HG03439 (cell line): ENCODE results near the gene SPTBN4.

Source experiments
- ATAC-seq: cut with Tn5 transposase; IDR thresholded peaks from one replicate; pipeline ENCODE4 v1.9.1; 2021; ENCODE audit warnings: mild to moderate bottlenecking, moderate library complexity; ENCODE audit not compliant: unreplicated experiment

Gene SPTBN4

GRCh38 chr19:40600570-40601133 lies 133.9 kb downstream of the SPTBN4 start:
- no peak for ATAC-seq

GRCh38 chr19:40601134-40601974 lies 134.6 kb downstream of the SPTBN4 start, which contains the start of gene LTBP4:
Gene LTBP4, plus strand, starts transcription at chr19:40601369. Its CDS starts 19 bp downstream, at chr19:40601388.
- no peak for ATAC-seq

GRCh38 chr19:40603071-40603388 lies 136.2 kb downstream of the SPTBN4 start:
- ATAC-seq = no peak

- peak; percentile 62 for ATAC-seq
Observed at GRCh38 chr19:40603389-40604170, 136.8 kb downstream of the SPTBN4 start.

- no peak for ATAC-seq
Observed at GRCh38 chr19:40604171-40604646, 137.4 kb downstream of the SPTBN4 start.

GRCh38 chr19:40604647-40605215 lies 137.9 kb downstream of the SPTBN4 start:
- no peak for ATAC-seq

- ATAC-seq = peak; percentile 22
Observed at GRCh38 chr19:40605216-40605971, 138.6 kb downstream of the SPTBN4 start.

GRCh38 chr19:40607311-40608239 lies 140.8 kb downstream of the SPTBN4 start:
- ATAC-seq = no peak

GRCh38 chr19:40608240-40608621 lies 141.4 kb downstream of the SPTBN4 start:
- no peak for ATAC-seq

GRCh38 chr19:40608957-40609356 lies 142.2 kb downstream of the SPTBN4 start:
- no peak for ATAC-seq

- peak; percentile 46 for ATAC-seq
Observed at GRCh38 chr19:40609561-40610395, 143.0 kb downstream of the SPTBN4 start.

GRCh38 chr19:40610396-40611064 lies 143.7 kb downstream of the SPTBN4 start:
- ATAC-seq = no peak

- no peak for ATAC-seq
Observed at GRCh38 chr19:40611096-40611495, 144.3 kb downstream of the SPTBN4 start.

GRCh38 chr19:40611900-40612698 lies 145.3 kb downstream of the SPTBN4 start:
- ATAC-seq = no peak

- no peak for ATAC-seq
Observed at GRCh38 chr19:40612831-40613689, 146.3 kb downstream of the SPTBN4 start.
